Measurements from ENCODE around the gene SLC1A1.

Gene SLC1A1

DNA sequence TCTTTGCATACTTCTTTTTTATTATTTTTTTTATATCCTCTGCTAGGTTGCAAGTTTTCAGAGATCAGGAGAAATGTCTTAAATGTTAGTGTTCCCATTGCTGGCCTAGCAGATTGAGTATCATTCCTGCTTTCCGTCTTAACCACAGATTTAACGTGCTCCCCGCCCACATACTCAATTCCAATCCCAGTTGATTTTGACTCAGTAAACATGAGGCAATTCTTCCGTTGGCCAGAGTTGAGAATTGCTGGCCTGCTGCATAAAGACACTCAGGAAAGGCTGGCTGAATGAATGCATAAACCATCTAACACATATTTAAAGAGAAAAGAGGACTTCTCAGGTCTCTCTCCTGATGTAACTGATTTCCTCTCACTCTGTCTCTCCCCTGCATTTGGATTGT is 125.0 kb downstream of the SLC1A1 start:
- TF ChIP-seq, protein P1, sequence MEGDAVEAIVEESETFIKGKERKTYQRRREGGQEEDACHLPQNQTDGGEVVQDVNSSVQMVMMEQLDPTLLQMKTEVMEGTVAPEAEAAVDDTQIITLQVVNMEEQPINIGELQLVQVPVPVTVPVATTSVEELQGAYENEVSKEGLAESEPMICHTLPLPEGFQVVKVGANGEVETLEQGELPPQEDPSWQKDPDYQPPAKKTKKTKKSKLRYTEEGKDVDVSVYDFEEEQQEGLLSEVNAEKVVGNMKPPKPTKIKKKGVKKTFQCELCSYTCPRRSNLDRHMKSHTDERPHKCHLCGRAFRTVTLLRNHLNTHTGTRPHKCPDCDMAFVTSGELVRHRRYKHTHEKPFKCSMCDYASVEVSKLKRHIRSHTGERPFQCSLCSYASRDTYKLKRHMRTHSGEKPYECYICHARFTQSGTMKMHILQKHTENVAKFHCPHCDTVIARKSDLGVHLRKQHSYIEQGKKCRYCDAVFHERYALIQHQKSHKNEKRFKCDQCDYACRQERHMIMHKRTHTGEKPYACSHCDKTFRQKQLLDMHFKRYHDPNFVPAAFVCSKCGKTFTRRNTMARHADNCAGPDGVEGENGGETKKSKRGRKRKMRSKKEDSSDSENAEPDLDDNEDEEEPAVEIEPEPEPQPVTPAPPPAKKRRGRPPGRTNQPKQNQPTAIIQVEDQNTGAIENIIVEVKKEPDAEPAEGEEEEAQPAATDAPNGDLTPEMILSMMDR (conservative IDR thresholded peaks at IDR 0.05; ENCODE audit: low read depth, low read length), result no peak
- Histone ChIP-seq H3K4me2 (no peak overlapping the region), H3K36me3 (ENCODE audit: insufficient read depth) (no peaks in the 10 kb centered on the region), H4K20me1 (ENCODE audit: insufficient read depth) (no peaks in the 10 kb centered on the region), H2AFZ (ENCODE audit: low read depth) (no peak overlapping the region), H3K4me3 (IDR thresholded peaks at IDR 0.05; ENCODE audit: insufficient read depth, low read depth, low read length) (no peak overlapping the region), H3K4me1 (ENCODE audit: low read depth, poor library complexity, severe bottlenecking) (no peaks in the 10 kb centered on the region), H3K27ac (no peak overlapping the region), H3K79me2 (ENCODE audit: insufficient read depth, low read depth) (no peaks in the 10 kb centered on the region), H3K9ac (no peak overlapping the region), H3K27me3 (ENCODE audit: insufficient read depth, low read depth) (no peaks in the 10 kb centered on the region)

DNA sequence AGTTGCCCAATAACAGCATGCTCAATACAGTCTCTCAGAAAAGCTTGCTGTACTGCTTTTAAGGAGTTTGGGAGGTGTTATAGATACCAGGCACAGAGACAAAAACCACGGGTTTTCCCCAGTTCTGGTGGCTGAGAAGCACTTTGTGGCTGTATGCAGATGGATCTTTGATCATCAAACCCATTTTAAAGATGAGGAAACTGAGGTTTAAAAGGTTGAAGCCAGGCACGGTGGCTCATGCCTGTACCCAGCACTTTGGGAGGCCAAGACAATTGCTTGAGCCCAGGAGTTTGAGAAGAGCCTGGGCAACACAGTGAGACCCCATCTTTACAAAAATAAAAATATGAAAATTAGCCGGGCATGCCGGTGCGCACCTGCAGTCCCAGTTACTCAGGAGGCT is 125.5 kb downstream of the SLC1A1 start:
- TF ChIP-seq, protein P1 (conservative IDR thresholded peaks at IDR 0.05; ENCODE audit: low read depth, low read length), result no peak
- Histone ChIP-seq H3K27ac (no peak overlapping the region), H3K4me3 (IDR thresholded peaks at IDR 0.05; ENCODE audit: insufficient read depth, low read depth, low read length) (no peak overlapping the region), H3K4me2 (no peak overlapping the region), H2AFZ (ENCODE audit: low read depth) (no peak overlapping the region), H3K79me2 (ENCODE audit: insufficient read depth, low read depth) (no peaks in the 10 kb centered on the region), H3K9ac (no peak overlapping the region), H3K4me1 (ENCODE audit: low read depth, poor library complexity, severe bottlenecking) (no peaks in the 10 kb centered on the region), H4K20me1 (ENCODE audit: insufficient read depth) (no peaks in the 10 kb centered on the region), H3K27me3 (ENCODE audit: insufficient read depth, low read depth) (no peaks in the 10 kb centered on the region), H3K36me3 (ENCODE audit: insufficient read depth) (no peaks in the 10 kb centered on the region)

DNA sequence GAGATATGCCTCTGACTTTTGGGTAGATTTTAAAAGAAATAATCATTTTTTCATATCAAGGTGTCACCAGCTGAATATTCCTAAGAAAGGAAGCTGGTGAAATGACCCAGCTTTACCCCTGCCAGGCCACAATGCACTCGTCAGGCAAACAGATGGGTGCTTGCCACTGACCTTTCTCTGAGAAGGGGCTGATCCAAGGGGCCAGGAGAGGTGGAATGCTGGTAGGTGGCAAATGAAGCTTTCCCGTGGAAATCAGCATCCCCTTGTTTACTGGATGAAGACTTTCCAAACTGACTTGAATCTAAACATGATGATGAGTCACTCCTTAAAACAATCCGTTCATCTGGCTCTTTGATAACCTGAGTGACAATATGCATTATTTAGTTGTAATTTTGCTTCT is 127.5 kb downstream of the SLC1A1 start:
- Histone ChIP-seq H3K4me1 (ENCODE audit: low read depth, poor library complexity, severe bottlenecking) (no peaks in the 10 kb centered on the region), H3K27ac (no peak overlapping the region), H3K36me3 (ENCODE audit: insufficient read depth) (no peaks in the 10 kb centered on the region), H4K20me1 (ENCODE audit: insufficient read depth) (no peaks in the 10 kb centered on the region), H3K27me3 (ENCODE audit: insufficient read depth, low read depth) (no peaks in the 10 kb centered on the region), H3K9ac (no peak overlapping the region), H3K4me3 (IDR thresholded peaks at IDR 0.05; ENCODE audit: insufficient read depth, low read depth, low read length) (no peak overlapping the region), H2AFZ (ENCODE audit: low read depth) (no peak overlapping the region), H3K79me2 (ENCODE audit: insufficient read depth, low read depth) (no peaks in the 10 kb centered on the region), H3K4me2 (no peak overlapping the region)
- TF ChIP-seq, protein P1 (conservative IDR thresholded peaks at IDR 0.05; ENCODE audit: low read depth, low read length), result no peak

DNA sequence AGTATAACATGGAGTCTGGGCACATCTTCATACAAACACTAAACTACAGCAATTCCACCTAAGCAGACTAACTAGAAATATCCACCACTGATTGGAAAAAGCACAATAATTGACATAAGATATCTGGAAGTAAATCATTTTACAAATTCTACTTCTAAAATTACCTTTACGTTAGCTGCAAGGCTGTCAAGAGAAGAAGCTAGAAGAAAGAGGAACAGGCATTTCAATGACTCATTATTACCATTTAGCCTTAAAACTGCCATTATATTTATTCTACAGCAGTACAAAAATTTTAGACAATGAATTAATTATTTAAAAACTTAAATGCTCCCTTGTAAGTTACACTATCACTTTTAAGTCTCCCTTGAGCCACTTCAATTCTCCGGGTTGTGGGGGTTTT is 128.4 kb downstream of the SLC1A1 start:
- H2AFZ ChIP-seq (ENCODE audit: low read depth), result no peak overlapping the region
- no peaks in the 10 kb centered on the region for H3K79me2 ChIP-seq (ENCODE audit: insufficient read depth, low read depth)
- H3K4me3 ChIP-seq (IDR thresholded peaks at IDR 0.05; ENCODE audit: insufficient read depth, low read depth, low read length), result no peak overlapping the region
- no peaks in the 10 kb centered on the region for H4K20me1 ChIP-seq (ENCODE audit: insufficient read depth)
- H3K27me3 ChIP-seq (ENCODE audit: insufficient read depth, low read depth), result no peaks in the 10 kb centered on the region
- H3K9ac ChIP-seq, result no peak overlapping the region
- H3K4me2 ChIP-seq, result no peak overlapping the region
- no peaks in the 10 kb centered on the region; the same call in 1 of the 2 replicates for H3K36me3 ChIP-seq (ENCODE audit: insufficient read depth)
- no peak overlapping the region for H3K27ac ChIP-seq
- TF ChIP-seq, protein P1 (conservative IDR thresholded peaks at IDR 0.05; ENCODE audit: low read depth, low read length), result no peak
- H3K4me1 ChIP-seq (ENCODE audit: low read depth, poor library complexity, severe bottlenecking), result no peaks in the 10 kb centered on the region

Measured in KMS-11 (cell line).